Endodermal cell (in vitro differentiated cells): ENCODE data around the gene CD300E. TPM values are rescaled to one million over a fixed set of nuclear protein-coding genes. Genes with fewer than 3 reads are reported as not detected.

Experiments
- DNase-seq: peaks from one replicate; pipeline ENCODE4 v3.0.0-alpha.2; 2017
- H3K27ac ChIP-seq: 2 replicates; pipeline ENCODE4 v1.5.1; 2013; ENCODE audit warnings: mild to moderate bottlenecking, low read depth, low read length, moderate library complexity
- H3K27me3 ChIP-seq: 2 replicates; pipeline ENCODE4 v1.6.1; 2013; ENCODE audit warnings: mild to moderate bottlenecking, low read length, moderate library complexity; ENCODE audit not compliant: insufficient read depth, control insufficient read depth, poor library complexity, severe bottlenecking
- H3K36me3 ChIP-seq: 2 replicates; pipeline ENCODE4 v1.7.0; 2013; ENCODE audit warnings: mild to moderate bottlenecking, low read length, moderate library complexity; ENCODE audit not compliant: control insufficient read depth, insufficient read depth
- H3K4me1 ChIP-seq: one replicate; pipeline ENCODE4 v1.7.0; 2013; ENCODE audit warnings: low read length; ENCODE audit not compliant: control insufficient read depth, insufficient read depth
- H3K4me3 ChIP-seq: 2 replicates; pipeline ENCODE4 v1.5.1; 2013; ENCODE audit warnings: mild to moderate bottlenecking, low read length, moderate library complexity
- H3K9ac ChIP-seq: 2 replicates; pipeline ENCODE4 v1.6.1; 2013; ENCODE audit warnings: mild to moderate bottlenecking, low read length, moderate library complexity; ENCODE audit not compliant: poor library complexity, severe bottlenecking; ENCODE audit errors: extremely low read depth
- H3K9me3 ChIP-seq: 2 replicates; pipeline ENCODE4 v1.6.1; 2013; ENCODE audit warnings: mild to moderate bottlenecking, low read length, moderate library complexity; ENCODE audit not compliant: control insufficient read depth
- H3K27ac Mint-ChIP-seq: 2 replicates; pipeline ENCODE4 v1.8.0; 2020; ENCODE audit warnings: mixed read lengths
- H3K27me3 Mint-ChIP-seq: 2 replicates; pipeline ENCODE4 v1.8.0; 2021; ENCODE audit warnings: mild to moderate bottlenecking, mixed read lengths; ENCODE audit not compliant: insufficient read depth
- H3K36me3 Mint-ChIP-seq: 2 replicates; pipeline ENCODE4 v1.8.0; 2020; ENCODE audit warnings: low read depth, mixed read lengths
- H3K4me1 Mint-ChIP-seq: 2 replicates; pipeline ENCODE4 v1.8.0; 2020; ENCODE audit warnings: mixed read lengths
- H3K4me3 Mint-ChIP-seq: 2 replicates; pipeline ENCODE4 v1.8.0; 2020; ENCODE audit warnings: mild to moderate bottlenecking, moderate library complexity, mixed read lengths
- H3K9me3 Mint-ChIP-seq: 2 replicates; pipeline ENCODE4 v1.8.0; 2020; ENCODE audit warnings: mild to moderate bottlenecking, mixed read lengths
- CTCF ChIP-seq: fragments of 200-600 bp; sonication (generic); conservative IDR thresholded peaks from 2 replicates; pipeline ENCODE4 v1.5.0; 2021; ENCODE audit warnings: antibody characterized with exemption, mild to moderate bottlenecking
- WGBS, 2 experiments: methylation state at CpG; one replicate each; pipeline versions ENCODE4 v1.1.5 to v1.1.7; 2013; ENCODE audit warnings: missing lambda C conversion rate in 2 of 2, mixed read lengths in 1 of 2; ENCODE audit not compliant: insufficient coverage in 1 of 2, insufficient read length in 1 of 2; 5-methylcytosine and 5-hydroxymethylcytosine counted together
- total RNA-seq, 2 donors: library from RNA; stranded (reverse); fragmentation: NEBNext Ultra II Directional in 1 of 2; extraction: Animal tissue kit (Norgen Biotek cat#: 25700) in 1 of 2; gene quantifications; 2 replicates in 1 of 2; 3 replicates in 1 of 2; pipeline ENCODE4 v1.2.1, GENCODE V29; 2021

The CD300E gene
- total RNA-seq, 2 donors from 2014 or later, result 0.75 to 1.5 TPM

GRCh38 chr17:74608511-74608910, 15.0 kb downstream of the CD300E start:
- Histone ChIP-seq H3K9ac (no peak overlapping the region), H3K9me3 (no peaks in the 10 kb centered on the region), H3K4me1 (no peaks in the 10 kb centered on the region), H3K36me3 (no peaks in the 10 kb centered on the region), H3K27me3 (peaks cover 8% of the 10 kb centered on the region), H3K27ac (no peak overlapping the region), H3K4me3 (no peak overlapping the region)
- no peak for DNase-seq
- H3K27me3 Mint-ChIP-seq, result peaks cover 8% of the 10 kb centered on the region
- no peaks in the 10 kb centered on the region for H3K36me3 Mint-ChIP-seq
- H3K27ac Mint-ChIP-seq, result no peak overlapping the region
- no peaks in the 10 kb centered on the region for H3K4me1 Mint-ChIP-seq
- no peaks in the 10 kb centered on the region for H3K9me3 Mint-ChIP-seq
- H3K4me3 Mint-ChIP-seq, result no peak overlapping the region
- TF ChIP-seq CTCF, result no peak
- WGBS, 2 experiments, result 91 to 100% methylated on average over 1 to 3 of the region's 3 CpGs

- Histone ChIP-seq H3K27me3 (peaks cover 8% of the 10 kb centered on the region), H3K9ac (no peak overlapping the region), H3K4me1 (no peaks in the 10 kb centered on the region), H3K36me3 (no peaks in the 10 kb centered on the region), H3K9me3 (no peaks in the 10 kb centered on the region), H3K4me3 (no peak overlapping the region), H3K27ac (no peak overlapping the region)
- Mint-ChIP-seq H3K36me3 (no peaks in the 10 kb centered on the region), H3K9me3 (no peaks in the 10 kb centered on the region), H3K4me3 (no peak overlapping the region), H3K27ac (no peak overlapping the region), H3K27me3 (peaks cover 3% of the 10 kb centered on the region), H3K4me1 (no peaks in the 10 kb centered on the region)
- TF ChIP-seq CTCF, result no peak
- no peak for DNase-seq
- WGBS, 2 experiments, result 90% methylated on average over 1 of the region's 1 CpG; no CpG with 5 or more reads in 1 of the 2 experiments
Observed at GRCh38 chr17:74607221-74607620, 16.3 kb downstream of the CD300E start.

GRCh38 chr17:74606050-74606449, 17.5 kb downstream of the CD300E start:
- TF ChIP-seq CTCF, result no peak
- H3K4me1 ChIP-seq, result no peaks in the 10 kb centered on the region

More at GRCh38 chr17:74606050-74606449, 17.5 kb downstream of the CD300E start:
- Mint-ChIP-seq H3K36me3 (no peaks in the 10 kb centered on the region), H3K9me3 (no peaks in the 10 kb centered on the region), H3K27ac (no peak overlapping the region), H3K4me3 (no peak overlapping the region), H3K4me1 (no peaks in the 10 kb centered on the region), H3K27me3 (no peaks in the 10 kb centered on the region)
- Histone ChIP-seq H3K36me3 (no peaks in the 10 kb centered on the region), H3K27ac (no peak overlapping the region), H3K9ac (no peak overlapping the region), H3K4me3 (no peak overlapping the region), H3K9me3 (no peaks in the 10 kb centered on the region), H3K27me3 (peaks cover 8% of the 10 kb centered on the region)
- WGBS, 2 experiments, result 77 to 87% methylated on average over 5 to 8 of the region's 8 CpGs
- no peak for DNase-seq
